Transverse colon (tissue), 4 donors: Measurements from ENCODE around the gene PLEKHM2.

Experiments
- POLR2AphosphoS5 ChIP-seq, 3 donors: sonication (generic); formaldehyde crosslinking; IDR thresholded peaks; one replicate each; pipeline ENCODE4 v1.6.1; 2016; ENCODE audit warnings: antibody characterized with exemption in 3 of 3
- TF ChIP-seq, protein P1 (sequence below), 5 experiments: fragments of 200-600 bp in 3 of 5; fragments of 450-650 bp in 2 of 5; sonication (generic) in 3 of 5; IDR thresholded peaks; 1 replicate in 2 of 5; 2 replicates in 3 of 5; pipeline ENCODE4 v1.5.1; 2016 to 2017; ENCODE audit warnings: antibody characterized with exemption in 5 of 5, inconsistent platforms in 3 of 5, mild to moderate bottlenecking in 2 of 5, moderate library complexity in 1 of 5

DNA sequence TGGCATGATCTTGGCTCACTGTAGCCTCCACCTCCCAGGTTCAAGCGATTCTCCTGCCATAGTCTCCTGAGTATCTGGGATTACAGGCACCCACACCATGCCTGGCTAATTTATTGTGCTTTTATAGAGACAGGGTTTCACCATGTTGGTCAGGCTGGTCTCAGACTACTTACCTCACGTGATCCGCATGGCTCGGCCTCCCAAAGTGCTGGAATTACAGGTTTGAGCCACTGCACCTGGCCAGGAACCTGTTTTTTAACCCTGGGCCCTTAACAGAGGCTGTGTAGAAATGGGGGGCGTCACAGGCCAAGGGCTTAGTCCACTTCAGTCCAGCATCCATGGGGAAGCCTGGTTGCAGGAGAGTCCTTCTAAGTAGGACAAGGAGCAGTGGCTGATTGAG is 83.8 kb downstream of the PLEKHM2 start:
- TF ChIP-seq, protein P1, sequence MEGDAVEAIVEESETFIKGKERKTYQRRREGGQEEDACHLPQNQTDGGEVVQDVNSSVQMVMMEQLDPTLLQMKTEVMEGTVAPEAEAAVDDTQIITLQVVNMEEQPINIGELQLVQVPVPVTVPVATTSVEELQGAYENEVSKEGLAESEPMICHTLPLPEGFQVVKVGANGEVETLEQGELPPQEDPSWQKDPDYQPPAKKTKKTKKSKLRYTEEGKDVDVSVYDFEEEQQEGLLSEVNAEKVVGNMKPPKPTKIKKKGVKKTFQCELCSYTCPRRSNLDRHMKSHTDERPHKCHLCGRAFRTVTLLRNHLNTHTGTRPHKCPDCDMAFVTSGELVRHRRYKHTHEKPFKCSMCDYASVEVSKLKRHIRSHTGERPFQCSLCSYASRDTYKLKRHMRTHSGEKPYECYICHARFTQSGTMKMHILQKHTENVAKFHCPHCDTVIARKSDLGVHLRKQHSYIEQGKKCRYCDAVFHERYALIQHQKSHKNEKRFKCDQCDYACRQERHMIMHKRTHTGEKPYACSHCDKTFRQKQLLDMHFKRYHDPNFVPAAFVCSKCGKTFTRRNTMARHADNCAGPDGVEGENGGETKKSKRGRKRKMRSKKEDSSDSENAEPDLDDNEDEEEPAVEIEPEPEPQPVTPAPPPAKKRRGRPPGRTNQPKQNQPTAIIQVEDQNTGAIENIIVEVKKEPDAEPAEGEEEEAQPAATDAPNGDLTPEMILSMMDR (IDR thresholded peaks at IDR 0.05), result no peak
- TF ChIP-seq POLR2AphosphoS5 (IDR thresholded peaks at IDR 0.05), result no peak
